ENCODE results near the gene ADGRG1. TPM values are rescaled to one million over a fixed set of nuclear protein-coding genes. Genes with fewer than 3 reads are reported as not detected.

Gene ADGRG1
- polyA plus RNA-seq, 5 donors = 14.9 to 20.2 (median 18.6) TPM

- DNase-seq = no peak
Observed at GRCh38 chr16:57682809-57683635, 54.6 kb downstream of the ADGRG1 start.

GRCh38 chr16:57683636-57684545 lies 55.5 kb downstream of the ADGRG1 start:
- DNase-seq = no peak

- DNase-seq = no peak
Observed at GRCh38 chr16:57684626-57685358, 56.4 kb downstream of the ADGRG1 start.

GRCh38 chr16:57685633-57686032 lies 57.2 kb downstream of the ADGRG1 start:
- no peak for DNase-seq

GRCh38 chr16:57686577-57686976 lies 58.1 kb downstream of the ADGRG1 start:
- no peak for DNase-seq

- DNase-seq = no peak
Observed at GRCh38 chr16:57687363-57687929, 59.0 kb downstream of the ADGRG1 start.

- DNase-seq = no peak
Observed at GRCh38 chr16:57688487-57688986, 60.1 kb downstream of the ADGRG1 start.

GRCh38 chr16:57688987-57689761 lies 60.7 kb downstream of the ADGRG1 start:
- no peak for DNase-seq

- no peak for DNase-seq
Observed at GRCh38 chr16:57689762-57690558, 61.5 kb downstream of the ADGRG1 start.

GRCh38 chr16:57690782-57691471 lies 62.5 kb downstream of the ADGRG1 start:
- DNase-seq = no peak

GRCh38 chr16:57692636-57693035 lies 64.2 kb downstream of the ADGRG1 start:
- no peak for DNase-seq

GRCh38 chr16:57693550-57693949 lies 65.1 kb downstream of the ADGRG1 start:
- no peak for DNase-seq

GRCh38 chr16:57694231-57694724 lies 65.8 kb downstream of the ADGRG1 start:
- DNase-seq = no peak

GRCh38 chr16:57694725-57695679 lies 66.6 kb downstream of the ADGRG1 start, which contains the start of gene DRC7:
TSS of gene DRC7 (plus strand) at chr16:57694806. CDS start at chr16:57697950, 3,144 bp downstream.
- DNase-seq = peak; percentile 48 to 55

GRCh38 chr16:57695680-57696069 lies 67.2 kb downstream of the ADGRG1 start:
- DNase-seq = no peak

- no peak for DNase-seq
Observed at GRCh38 chr16:57696240-57696639, 67.8 kb downstream of the ADGRG1 start.

- no peak for DNase-seq
Observed at GRCh38 chr16:57697896-57698537, 69.6 kb downstream of the ADGRG1 start.

All from right lung (tissue), 5 donors.